ENCODE data around the gene PLSCR2. TPM values are rescaled to one million over a fixed set of nuclear protein-coding genes. Genes with fewer than 3 reads are reported as not detected.
A peak's percentile ranks its signal among the peaks of the same experiment; 100 is the strongest.

The PLSCR2 gene
- total RNA-seq, 1 donor from 2014 or later, result not detected

DNA sequence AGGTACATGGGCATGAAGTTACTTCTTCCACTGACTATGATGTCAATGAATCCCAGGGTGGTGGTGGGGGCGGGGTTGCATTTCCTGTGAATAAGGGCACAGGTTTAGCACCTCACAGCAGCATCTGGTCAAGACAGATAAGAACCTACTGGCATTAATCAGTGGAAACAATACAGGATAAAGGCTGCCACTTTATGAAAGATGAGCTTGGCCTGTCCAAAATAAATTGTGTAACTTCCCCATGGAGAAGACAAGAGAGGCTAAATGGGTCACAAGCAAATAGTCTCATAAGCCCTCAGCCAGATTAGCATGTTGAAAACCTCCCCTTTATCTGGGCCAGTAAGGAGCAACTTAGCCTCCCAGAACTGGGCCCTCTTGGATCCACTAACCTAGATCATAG, 27.4 kb upstream of the PLSCR2 start:
- H3K9me3 Mint-ChIP-seq (ENCODE audit: unreplicated experiment), result no peaks in the 10 kb centered on the region
- H3K4me1 Mint-ChIP-seq (ENCODE audit: unreplicated experiment), result peaks cover 12% of the 10 kb centered on the region
- no peaks in the 10 kb centered on the region for H3K27me3 Mint-ChIP-seq (ENCODE audit: unreplicated experiment)
- no peak for DNase-seq (ENCODE audit: extremely low spot score, unreplicated experiment)
- peaks cover 2% of the 10 kb centered on the region for H3K36me3 Mint-ChIP-seq (ENCODE audit: unreplicated experiment)
- H3K4me3 Mint-ChIP-seq (ENCODE audit: unreplicated experiment), result no peak overlapping the region
- no peak overlapping the region for H3K27ac Mint-ChIP-seq (ENCODE audit: unreplicated experiment)
- TF ChIP-seq, protein P1, sequence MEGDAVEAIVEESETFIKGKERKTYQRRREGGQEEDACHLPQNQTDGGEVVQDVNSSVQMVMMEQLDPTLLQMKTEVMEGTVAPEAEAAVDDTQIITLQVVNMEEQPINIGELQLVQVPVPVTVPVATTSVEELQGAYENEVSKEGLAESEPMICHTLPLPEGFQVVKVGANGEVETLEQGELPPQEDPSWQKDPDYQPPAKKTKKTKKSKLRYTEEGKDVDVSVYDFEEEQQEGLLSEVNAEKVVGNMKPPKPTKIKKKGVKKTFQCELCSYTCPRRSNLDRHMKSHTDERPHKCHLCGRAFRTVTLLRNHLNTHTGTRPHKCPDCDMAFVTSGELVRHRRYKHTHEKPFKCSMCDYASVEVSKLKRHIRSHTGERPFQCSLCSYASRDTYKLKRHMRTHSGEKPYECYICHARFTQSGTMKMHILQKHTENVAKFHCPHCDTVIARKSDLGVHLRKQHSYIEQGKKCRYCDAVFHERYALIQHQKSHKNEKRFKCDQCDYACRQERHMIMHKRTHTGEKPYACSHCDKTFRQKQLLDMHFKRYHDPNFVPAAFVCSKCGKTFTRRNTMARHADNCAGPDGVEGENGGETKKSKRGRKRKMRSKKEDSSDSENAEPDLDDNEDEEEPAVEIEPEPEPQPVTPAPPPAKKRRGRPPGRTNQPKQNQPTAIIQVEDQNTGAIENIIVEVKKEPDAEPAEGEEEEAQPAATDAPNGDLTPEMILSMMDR (IDR thresholded peaks at IDR 0.05), result no peak

DNA sequence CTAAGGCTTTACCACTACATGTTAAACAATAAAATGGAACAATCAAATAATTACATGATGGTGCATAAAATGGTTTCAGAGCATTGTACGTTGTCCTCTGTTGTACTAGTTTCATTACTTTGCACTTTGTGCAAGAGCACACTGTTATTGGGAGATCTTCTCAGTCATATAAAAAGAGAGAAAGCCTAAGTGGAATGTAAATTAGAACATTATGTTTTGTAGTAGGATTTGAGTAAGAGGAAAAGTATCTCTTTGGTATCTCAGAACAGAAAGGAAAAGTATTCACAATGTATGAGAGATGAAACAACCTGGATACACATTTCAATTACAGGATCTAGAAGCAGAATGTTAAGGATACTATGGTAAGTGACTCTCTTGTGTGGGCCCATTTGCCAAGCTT, 26.9 kb upstream of the PLSCR2 start:
- no peak overlapping the region for H3K4me3 Mint-ChIP-seq (ENCODE audit: unreplicated experiment)
- peaks cover 13% of the 10 kb centered on the region for H3K4me1 Mint-ChIP-seq (ENCODE audit: unreplicated experiment)
- no peak overlapping the region for H3K27ac Mint-ChIP-seq (ENCODE audit: unreplicated experiment)
- TF ChIP-seq, protein P1 (IDR thresholded peaks at IDR 0.05), result no peak
- peaks cover 3% of the 10 kb centered on the region for H3K36me3 Mint-ChIP-seq (ENCODE audit: unreplicated experiment)
- H3K27me3 Mint-ChIP-seq (ENCODE audit: unreplicated experiment), result no peaks in the 10 kb centered on the region
- no peak for DNase-seq (ENCODE audit: extremely low spot score, unreplicated experiment)
- peaks cover 4% of the 10 kb centered on the region for H3K9me3 Mint-ChIP-seq (ENCODE audit: unreplicated experiment)

DNA sequence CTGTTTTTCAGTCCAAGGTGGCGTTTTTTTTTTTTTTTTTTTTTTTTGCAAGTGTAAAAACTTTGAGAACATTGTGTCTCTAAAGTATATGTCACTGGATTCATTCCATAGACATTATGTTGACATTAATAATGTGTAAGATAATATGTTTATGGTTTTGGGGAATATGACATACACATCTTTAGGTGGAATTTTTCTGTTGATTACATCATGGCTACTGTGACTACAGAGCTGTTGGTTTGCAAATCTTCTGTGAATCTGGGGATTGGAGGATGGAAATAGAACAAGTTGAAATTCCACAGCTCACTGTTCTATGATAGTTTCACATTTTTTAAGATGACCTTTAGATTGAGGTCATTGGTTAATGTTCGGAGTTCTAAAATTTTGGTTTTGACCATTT, 24.4 kb upstream of the PLSCR2 start:
- Mint-ChIP-seq H3K9me3 (ENCODE audit: unreplicated experiment) (peaks cover 20% of the 10 kb centered on the region), H3K36me3 (ENCODE audit: unreplicated experiment) (peaks cover 6% of the 10 kb centered on the region), H3K27me3 (ENCODE audit: unreplicated experiment) (no peaks in the 10 kb centered on the region), H3K4me1 (ENCODE audit: unreplicated experiment) (peaks cover 16% of the 10 kb centered on the region), H3K4me3 (ENCODE audit: unreplicated experiment) (no peak overlapping the region), H3K27ac (ENCODE audit: unreplicated experiment) (peak overlapping the region; percentile 21)
- no peak for DNase-seq (ENCODE audit: extremely low spot score, unreplicated experiment)
- TF ChIP-seq, protein P1 (IDR thresholded peaks at IDR 0.05), result no peak

DNA sequence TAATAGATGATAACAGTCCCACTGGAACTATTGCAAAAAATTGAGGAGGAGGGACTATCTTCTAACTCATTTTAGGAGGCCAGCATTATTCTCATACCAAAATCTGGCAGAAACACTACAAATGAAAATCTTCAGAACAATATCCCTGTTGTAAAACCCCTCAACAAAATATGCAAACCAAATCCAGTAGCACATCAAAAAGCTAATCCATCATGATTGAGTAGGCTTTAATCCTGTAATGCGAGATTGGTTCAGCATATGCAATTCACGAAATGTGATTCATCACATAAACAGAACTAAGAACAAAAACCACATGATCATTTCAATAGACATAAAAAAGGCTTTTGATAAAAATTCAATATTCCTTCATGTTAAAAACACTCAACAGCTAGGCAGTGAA, 23.9 kb upstream of the PLSCR2 start:
- TF ChIP-seq, protein P1 (IDR thresholded peaks at IDR 0.05), result no peak
- Mint-ChIP-seq H3K4me3 (ENCODE audit: unreplicated experiment) (no peak overlapping the region), H3K9me3 (ENCODE audit: unreplicated experiment) (peaks cover 20% of the 10 kb centered on the region), H3K27me3 (ENCODE audit: unreplicated experiment) (no peaks in the 10 kb centered on the region), H3K27ac (ENCODE audit: unreplicated experiment) (peak overlapping the region; percentile 21), H3K36me3 (ENCODE audit: unreplicated experiment) (peaks cover 6% of the 10 kb centered on the region), H3K4me1 (ENCODE audit: unreplicated experiment) (peaks cover 16% of the 10 kb centered on the region)
- DNase-seq (ENCODE audit: extremely low spot score, unreplicated experiment), result no peak

DNA sequence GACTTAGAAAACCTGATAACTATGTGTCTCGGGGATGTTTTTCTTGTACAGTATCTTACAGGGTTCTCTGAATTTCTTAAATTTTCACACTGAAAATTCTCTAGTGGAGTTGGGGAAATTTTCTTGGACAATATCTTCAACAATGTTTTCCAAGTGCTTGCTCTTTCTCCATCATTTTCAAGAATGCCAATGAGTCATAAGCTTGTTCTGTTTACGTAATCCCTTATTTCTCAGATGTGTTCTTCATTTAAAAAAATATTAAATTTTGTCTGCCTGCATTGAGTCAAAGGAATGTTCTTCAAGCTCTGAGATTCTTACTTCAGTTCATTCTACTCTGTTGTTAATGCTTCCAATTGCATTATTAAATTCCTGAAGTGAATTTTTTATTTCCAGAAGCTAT, 21.9 kb upstream of the PLSCR2 start:
- Mint-ChIP-seq H3K4me1 (ENCODE audit: unreplicated experiment) (peaks cover 15% of the 10 kb centered on the region), H3K4me3 (ENCODE audit: unreplicated experiment) (no peak overlapping the region)
- no peak for DNase-seq (ENCODE audit: extremely low spot score, unreplicated experiment)

More for the DNA sequence above, 21.9 kb upstream of the PLSCR2 start:
- Mint-ChIP-seq H3K36me3 (ENCODE audit: unreplicated experiment) (peaks cover 6% of the 10 kb centered on the region), H3K27ac (ENCODE audit: unreplicated experiment) (peak overlapping the region; percentile 38), H3K27me3 (ENCODE audit: unreplicated experiment) (no peaks in the 10 kb centered on the region), H3K9me3 (ENCODE audit: unreplicated experiment) (peaks cover 36% of the 10 kb centered on the region)
- TF ChIP-seq, protein P1 (IDR thresholded peaks at IDR 0.05), result no peak

Measured in osteocyte (in vitro differentiated cells).